Gastrocnemius medialis (tissue), 4 donors: ENCODE measurements around the gene TEX51.

ENCODE experiments used
- POLR2A ChIP-seq, 2 donors: fragments of 450-650 bp; IDR thresholded peaks; one replicate each; pipeline ENCODE4 v1.6.1; 2017; ENCODE audit warnings: antibody characterized with exemption in 2 of 2, mild to moderate bottlenecking in 2 of 2, moderate library complexity in 2 of 2
- TF ChIP-seq, protein P1 (sequence below), 5 experiments: fragments of 450-650 bp in 3 of 5; fragments of 200-600 bp in 2 of 5; sonication (generic) in 2 of 5; IDR thresholded peaks in 4 of 5; conservative IDR thresholded peaks in 1 of 5; 1 replicate in 4 of 5; 2 replicates in 1 of 5; pipeline ENCODE4 v1.5.1; 2016 to 2019; ENCODE audit warnings: antibody characterized with exemption in 5 of 5, mild to moderate bottlenecking in 3 of 5, moderate library complexity in 3 of 5

- TF ChIP-seq, protein P1, sequence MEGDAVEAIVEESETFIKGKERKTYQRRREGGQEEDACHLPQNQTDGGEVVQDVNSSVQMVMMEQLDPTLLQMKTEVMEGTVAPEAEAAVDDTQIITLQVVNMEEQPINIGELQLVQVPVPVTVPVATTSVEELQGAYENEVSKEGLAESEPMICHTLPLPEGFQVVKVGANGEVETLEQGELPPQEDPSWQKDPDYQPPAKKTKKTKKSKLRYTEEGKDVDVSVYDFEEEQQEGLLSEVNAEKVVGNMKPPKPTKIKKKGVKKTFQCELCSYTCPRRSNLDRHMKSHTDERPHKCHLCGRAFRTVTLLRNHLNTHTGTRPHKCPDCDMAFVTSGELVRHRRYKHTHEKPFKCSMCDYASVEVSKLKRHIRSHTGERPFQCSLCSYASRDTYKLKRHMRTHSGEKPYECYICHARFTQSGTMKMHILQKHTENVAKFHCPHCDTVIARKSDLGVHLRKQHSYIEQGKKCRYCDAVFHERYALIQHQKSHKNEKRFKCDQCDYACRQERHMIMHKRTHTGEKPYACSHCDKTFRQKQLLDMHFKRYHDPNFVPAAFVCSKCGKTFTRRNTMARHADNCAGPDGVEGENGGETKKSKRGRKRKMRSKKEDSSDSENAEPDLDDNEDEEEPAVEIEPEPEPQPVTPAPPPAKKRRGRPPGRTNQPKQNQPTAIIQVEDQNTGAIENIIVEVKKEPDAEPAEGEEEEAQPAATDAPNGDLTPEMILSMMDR (IDR thresholded peaks at IDR 0.05 in 4 of 5, conservative IDR thresholded peaks at IDR 0.05 in 1 of 5): no peak
- TF ChIP-seq POLR2A (IDR thresholded peaks at IDR 0.05): no peak
Observed at GRCh38 chr2:126858436-126858835, 40.3 kb upstream of the TEX51 start.
